GM12874 (cell line): ENCODE results near the gene C17orf75.

Experiments
- TF ChIP-seq, protein P1 (sequence below): IDR thresholded peaks from 2 replicates; pipeline ENCODE4 v1.5.1; 2011; ENCODE audit warnings: low read depth, mild to moderate bottlenecking, control low read depth, low read length, moderate library complexity; ENCODE audit not compliant: insufficient read depth

C17orf75 gene

DNA sequence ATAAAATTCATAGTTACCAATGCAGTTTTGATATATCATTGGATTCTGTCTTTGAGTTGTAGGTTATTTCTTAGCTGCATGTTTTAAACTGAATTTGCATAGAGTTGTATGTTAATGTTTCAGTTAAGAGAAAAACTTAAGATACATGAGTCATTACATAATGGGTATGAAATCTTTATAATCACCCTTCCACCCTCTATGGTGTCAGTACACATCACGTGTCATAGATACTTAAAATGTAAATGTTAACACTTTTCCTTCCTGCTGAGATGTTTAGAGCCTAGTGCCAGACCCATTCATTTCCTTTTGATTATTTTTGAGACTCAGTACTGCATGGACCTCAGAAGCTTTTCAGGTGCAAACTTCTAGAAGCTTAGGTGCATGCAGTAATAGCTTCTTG is 28.5 kb upstream of the C17orf75 start:
- TF ChIP-seq, protein P1, sequence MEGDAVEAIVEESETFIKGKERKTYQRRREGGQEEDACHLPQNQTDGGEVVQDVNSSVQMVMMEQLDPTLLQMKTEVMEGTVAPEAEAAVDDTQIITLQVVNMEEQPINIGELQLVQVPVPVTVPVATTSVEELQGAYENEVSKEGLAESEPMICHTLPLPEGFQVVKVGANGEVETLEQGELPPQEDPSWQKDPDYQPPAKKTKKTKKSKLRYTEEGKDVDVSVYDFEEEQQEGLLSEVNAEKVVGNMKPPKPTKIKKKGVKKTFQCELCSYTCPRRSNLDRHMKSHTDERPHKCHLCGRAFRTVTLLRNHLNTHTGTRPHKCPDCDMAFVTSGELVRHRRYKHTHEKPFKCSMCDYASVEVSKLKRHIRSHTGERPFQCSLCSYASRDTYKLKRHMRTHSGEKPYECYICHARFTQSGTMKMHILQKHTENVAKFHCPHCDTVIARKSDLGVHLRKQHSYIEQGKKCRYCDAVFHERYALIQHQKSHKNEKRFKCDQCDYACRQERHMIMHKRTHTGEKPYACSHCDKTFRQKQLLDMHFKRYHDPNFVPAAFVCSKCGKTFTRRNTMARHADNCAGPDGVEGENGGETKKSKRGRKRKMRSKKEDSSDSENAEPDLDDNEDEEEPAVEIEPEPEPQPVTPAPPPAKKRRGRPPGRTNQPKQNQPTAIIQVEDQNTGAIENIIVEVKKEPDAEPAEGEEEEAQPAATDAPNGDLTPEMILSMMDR = no peak

DNA sequence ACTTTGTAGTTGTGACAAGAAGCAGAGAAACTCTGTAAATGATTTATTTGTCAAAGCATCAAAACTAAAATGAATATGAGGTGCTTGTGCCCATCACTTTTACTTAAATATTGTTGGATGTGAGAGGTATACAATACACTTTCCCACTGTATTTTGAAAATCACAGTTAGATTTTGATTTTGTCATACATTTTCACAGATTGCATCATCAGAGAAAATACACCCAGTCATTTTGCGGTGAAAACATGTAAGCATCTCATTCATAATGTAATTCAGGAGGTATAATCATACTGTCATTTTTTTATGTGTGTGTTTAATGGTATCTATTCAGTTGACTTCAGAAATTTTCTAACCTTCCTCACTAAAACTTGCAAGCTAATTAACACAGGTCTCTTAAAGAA is 19.3 kb upstream of the C17orf75 start:
- TF ChIP-seq, protein P1 = no peak

DNA sequence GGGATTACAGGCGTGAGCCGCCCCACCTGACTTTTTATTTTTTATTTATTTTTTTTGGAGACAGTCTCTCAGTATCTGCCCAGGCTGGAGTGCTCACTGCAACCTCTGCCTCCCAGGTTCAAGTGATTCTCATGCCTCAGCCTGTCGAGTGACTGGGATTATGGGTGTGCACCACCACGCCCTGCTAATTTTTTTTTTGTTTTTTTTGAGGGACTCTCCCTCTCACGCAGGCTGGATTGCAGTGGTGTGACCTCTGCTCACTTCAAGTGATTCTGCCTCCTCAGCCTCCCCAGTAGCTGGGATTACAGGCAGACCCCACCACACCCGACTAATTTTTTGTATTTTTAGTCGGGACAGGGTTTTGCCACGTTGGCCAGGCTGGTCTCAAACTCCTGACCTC is 15.6 kb upstream of the C17orf75 start:
- TF ChIP-seq, protein P1 = no peak

DNA sequence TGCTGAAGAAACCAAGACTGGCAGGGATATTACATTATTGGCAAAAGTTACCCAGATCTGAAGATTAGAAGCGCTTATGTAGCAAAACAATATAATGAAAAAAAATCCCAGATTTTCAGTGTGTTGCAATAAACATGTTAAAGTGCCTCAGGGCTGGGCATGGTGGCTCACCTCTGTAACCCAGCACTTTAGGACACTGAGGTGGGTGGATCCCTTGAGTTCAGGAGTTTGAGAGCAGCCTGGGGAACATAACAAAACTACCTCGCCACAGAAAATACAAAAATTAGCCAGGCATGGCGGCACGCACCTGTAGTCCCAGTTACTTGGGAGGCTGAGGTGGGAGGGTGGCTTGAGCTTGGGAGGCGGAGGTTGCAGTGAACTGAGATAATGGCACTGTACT is 14.8 kb upstream of the C17orf75 start:
- TF ChIP-seq, protein P1 = no peak

DNA sequence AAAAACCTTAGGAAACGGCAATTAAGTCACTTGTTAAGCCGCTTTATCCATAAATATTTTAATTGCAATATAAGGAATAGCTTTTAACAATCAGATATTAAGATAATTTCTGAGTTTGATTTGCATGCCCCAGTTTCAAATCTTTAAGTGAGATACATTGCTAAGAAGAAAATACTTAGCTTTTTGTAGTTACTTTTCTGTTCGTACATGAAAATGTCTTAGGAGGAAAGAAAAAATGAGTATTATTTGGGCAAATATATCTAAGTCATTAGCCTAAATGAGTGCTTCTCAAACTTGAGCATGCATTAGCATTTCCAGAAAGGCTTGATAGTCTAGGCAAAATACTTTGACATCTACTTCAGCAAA is 14.4 kb upstream of the C17orf75 start:
- TF ChIP-seq, protein P1 = no peak

DNA sequence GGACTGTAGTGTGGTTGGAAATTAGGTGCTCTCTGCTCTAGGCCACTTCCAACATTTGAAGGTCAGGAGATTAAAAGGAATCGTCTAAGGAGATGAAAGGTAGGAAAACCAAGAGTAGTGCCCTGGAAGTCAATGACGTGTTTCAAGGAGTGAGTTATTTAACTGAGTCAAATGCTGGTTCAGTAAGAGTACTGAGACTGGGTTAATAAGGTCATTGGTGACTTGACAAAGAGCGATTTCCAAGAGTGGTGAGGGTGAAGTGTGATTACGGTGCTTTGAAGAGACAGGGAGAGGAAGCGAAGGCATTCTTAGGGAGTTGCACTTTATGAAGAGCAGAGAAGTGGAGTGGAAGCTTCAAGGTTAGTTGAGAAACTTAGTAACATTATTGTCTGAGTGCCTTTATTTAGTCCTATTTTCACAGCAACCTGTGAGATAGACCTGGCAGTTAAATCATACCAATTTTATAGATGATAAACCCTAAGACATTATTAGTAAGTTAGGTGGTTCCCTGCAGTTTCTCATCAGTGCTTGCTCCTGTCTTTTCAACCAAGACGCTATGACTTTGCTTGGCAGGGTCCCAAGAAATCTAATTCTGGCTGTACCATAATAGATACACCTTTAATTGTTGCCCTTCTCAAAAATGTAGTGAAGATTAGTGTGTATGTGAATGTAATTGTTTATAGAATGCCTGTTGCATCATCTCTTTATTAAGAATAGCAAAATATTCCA is 13.8 kb upstream of the C17orf75 start:
- TF ChIP-seq, protein P1 = no peak

DNA sequence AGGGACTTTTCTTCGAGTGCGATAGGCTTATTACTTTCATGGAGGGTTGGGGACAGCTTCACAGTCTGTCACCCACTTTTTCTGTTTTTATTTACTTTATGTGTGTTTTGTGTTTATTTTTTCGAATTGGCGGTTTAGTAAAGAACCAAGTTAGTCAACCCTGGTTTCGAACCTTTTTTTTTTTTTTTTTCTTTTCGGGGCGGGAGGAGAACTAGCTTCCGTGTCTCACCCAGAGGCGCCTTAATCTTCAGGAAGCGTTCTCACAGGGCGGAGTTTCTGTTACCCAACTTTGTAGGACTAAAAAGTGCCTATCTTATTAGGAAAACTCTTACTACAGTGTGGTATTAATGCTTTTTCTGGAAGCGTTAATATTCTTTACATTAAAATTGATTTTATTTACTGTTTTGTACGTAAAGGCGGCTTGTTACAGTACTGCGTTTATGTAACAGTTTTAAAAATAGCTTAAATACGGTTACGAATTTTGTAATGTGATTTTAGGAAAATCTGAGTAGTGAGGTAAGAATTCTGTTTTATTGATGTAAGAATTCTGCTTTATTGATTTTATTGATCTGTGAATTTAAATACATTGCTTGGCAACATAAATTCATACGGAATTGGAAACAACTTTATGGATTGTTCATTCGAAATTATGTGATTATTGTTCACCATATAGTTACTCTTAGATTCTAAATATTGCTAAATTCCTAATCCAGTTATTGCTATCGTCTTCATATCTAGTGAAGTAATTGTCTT is 8.9 kb upstream of the C17orf75 start:
- TF ChIP-seq, protein P1 = no peak
